Stimulated activated naive B cell treated with anti-CD40 and anti-IgM and Interleukin-4, amounts not matched to agents 10 μg/mL and 1 μg/mL and 100 μg/mL, for 72 hours (primary cell): Measurements from ENCODE around the gene DPP7.

Experiments
- ATAC-seq, 2 donors: fragments of 150-1000 bp; cut with Tn5 transposase; replicated peaks; 2 replicates each; pipeline ENCODE4 v1.10.0; 2021; ENCODE audit warnings: moderate library complexity in 1 of 2
- DNase-seq: peaks from one replicate; pipeline ENCODE4 v3.0.0; 2021
- H3K27ac Mint-ChIP-seq: one replicate; pipeline ENCODE4 v1.8.0; 2022; ENCODE audit warnings: mild to moderate bottlenecking, mixed read lengths
- H3K27me3 Mint-ChIP-seq, 2 donors: one replicate each; pipeline ENCODE4 v1.8.0; 2022; ENCODE audit warnings: mixed read lengths in 2 of 2
- H3K36me3 Mint-ChIP-seq, 2 donors: one replicate each; pipeline ENCODE4 v1.8.0; 2022; ENCODE audit warnings: mixed read lengths in 2 of 2, mild to moderate bottlenecking in 1 of 2
- H3K4me1 Mint-ChIP-seq, 2 donors: one replicate each; pipeline ENCODE4 v1.8.0; 2022; ENCODE audit warnings: mixed read lengths in 2 of 2, mild to moderate bottlenecking in 1 of 2
- H3K4me3 Mint-ChIP-seq, 2 donors: one replicate each; pipeline ENCODE4 v1.8.0; 2022; ENCODE audit warnings: mild to moderate bottlenecking in 2 of 2, mixed read lengths in 2 of 2, moderate library complexity in 1 of 2
- H3K9me3 Mint-ChIP-seq, 2 donors: one replicate each; pipeline ENCODE4 v1.8.0; 2022; ENCODE audit warnings: mixed read lengths in 2 of 2, mild to moderate bottlenecking in 1 of 2

Gene DPP7

DNA sequence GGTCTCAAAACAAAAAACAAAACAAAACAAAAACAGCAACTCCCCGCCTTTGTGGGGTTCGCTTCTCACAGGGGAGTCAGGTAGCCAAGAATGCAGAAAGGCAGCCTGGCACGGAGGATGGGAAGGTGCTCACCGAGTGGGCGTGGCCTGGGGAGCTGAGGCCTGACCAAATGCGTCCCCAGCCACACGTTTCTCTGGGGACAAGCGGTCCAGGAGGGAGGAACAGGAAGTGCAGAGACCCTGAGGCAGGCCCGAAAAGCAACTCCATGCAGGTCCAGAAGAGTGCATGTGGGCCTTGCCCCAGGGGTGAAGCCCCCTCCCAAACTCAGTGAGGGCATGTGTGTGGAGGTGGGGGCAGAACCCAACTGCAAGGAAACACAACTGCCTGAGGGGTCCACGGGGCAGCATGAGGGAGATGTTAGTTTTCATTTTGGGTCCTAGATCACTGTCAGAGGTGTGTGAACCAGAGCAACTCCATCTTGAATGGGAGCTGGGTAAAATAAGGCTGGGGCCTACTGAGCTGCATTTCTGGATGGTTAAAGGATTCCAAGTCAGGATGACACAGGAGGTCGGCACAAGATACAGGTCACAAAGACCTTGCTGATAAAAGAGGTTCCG, 39.8 kb downstream of the DPP7 start:
- H3K4me1 Mint-ChIP-seq, result peaks cover 22% of the 10 kb centered on the region in 2 donors
- no peaks in the 10 kb centered on the region for H3K27me3 Mint-ChIP-seq
- ATAC-seq (no peak), DNase-seq (no peak)
- H3K9me3 Mint-ChIP-seq, result no peaks in the 10 kb centered on the region
- peak overlapping the region; percentile 37 for H3K27ac Mint-ChIP-seq
- H3K4me3 Mint-ChIP-seq, result no peak overlapping the region
- peaks cover 2 to 4% of the 10 kb centered on the region in 2 donors for H3K36me3 Mint-ChIP-seq

DNA sequence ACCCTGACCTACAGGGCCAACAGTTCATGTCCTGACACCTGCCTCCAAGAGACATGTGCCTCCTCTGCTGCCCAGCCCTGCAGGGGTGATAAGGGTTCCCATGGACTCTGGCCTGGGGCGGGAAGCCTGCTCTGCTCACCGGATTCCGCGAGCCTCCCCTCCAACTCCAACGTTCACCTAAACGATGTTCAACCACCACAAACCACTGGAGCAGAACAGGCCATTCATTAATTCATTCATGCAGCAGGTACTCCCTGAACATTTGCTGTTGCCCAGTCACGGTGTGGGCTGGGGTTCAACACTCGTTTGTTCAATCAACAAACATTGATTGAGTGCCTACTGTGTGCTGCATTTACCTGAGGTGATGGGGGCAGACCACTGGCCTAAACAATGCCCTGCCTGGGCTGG, 40.5 kb downstream of the DPP7 start:
- H3K36me3 Mint-ChIP-seq, result no peaks in the 10 kb centered on the region
- H3K4me1 Mint-ChIP-seq, result peaks cover 20 to 22% of the 10 kb centered on the region in 2 donors
- ATAC-seq (no peak), DNase-seq (no peak)
- H3K9me3 Mint-ChIP-seq, result no peaks in the 10 kb centered on the region
- no peak overlapping the region for H3K4me3 Mint-ChIP-seq
- H3K27me3 Mint-ChIP-seq, result no peaks in the 10 kb centered on the region
- no peak overlapping the region for H3K27ac Mint-ChIP-seq

DNA sequence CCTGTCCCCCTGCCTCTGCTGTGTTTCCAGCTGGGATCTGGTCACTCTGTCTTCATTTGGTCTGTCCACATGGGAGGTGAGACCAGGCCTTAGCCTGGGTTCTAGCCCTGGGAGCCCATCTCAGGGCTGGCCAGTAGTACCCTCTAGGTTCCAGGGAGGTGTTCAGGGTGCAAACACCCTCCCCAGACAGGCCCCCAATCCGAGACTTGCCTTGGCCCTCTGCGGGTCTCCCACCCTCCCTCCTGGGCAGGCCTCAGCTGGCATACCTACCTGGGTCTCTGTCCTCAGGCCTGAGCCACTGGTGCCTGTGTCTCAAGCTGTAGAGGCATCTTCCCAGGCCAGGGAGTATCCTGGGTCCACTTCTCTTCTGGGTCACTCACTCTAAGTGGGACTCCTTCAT, 43.3 kb downstream of the DPP7 start:
- ATAC-seq (no peak), DNase-seq (no peak)
- H3K4me3 Mint-ChIP-seq, result peak overlapping the region; percentile 75 to 80
- H3K36me3 Mint-ChIP-seq, result no peaks in the 10 kb centered on the region
- peaks cover 3 to 4% of the 10 kb centered on the region in 2 donors for H3K27me3 Mint-ChIP-seq
- no peaks in the 10 kb centered on the region for H3K9me3 Mint-ChIP-seq
- H3K27ac Mint-ChIP-seq, result peak overlapping the region; percentile 82
- H3K4me1 Mint-ChIP-seq, result peaks cover 21 to 28% of the 10 kb centered on the region in 2 donors

DNA sequence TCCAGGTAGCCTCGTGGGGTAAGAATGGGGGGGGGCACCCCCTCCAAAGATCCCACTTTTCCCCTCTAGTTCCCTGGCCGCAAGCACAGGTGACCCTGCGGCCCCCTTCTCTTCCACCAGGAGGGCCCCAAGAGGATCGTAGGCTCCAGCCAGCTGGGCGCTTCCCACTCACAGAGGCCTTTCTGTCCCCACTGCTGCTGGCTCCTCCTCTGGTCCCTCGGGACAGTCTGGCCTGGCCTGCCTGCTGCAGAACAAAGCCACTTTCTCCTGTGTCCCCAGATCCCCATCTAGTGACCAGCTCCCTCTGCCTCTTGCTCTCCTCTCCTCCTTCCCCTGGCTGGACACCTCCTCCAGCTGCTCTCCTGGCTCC, 43.6 kb downstream of the DPP7 start:
- Mint-ChIP-seq H3K27ac (peak overlapping the region; percentile 82), H3K36me3 (no peaks in the 10 kb centered on the region), H3K4me1 (peaks cover 21 to 28% of the 10 kb centered on the region in 2 donors), H3K27me3 (peaks cover 3 to 4% of the 10 kb centered on the region in 2 donors), H3K4me3 (peak overlapping the region; percentile 75 to 80), H3K9me3 (no peaks in the 10 kb centered on the region)
- ATAC-seq, result peak; percentile 24 to 30
- no peak for DNase-seq

DNA sequence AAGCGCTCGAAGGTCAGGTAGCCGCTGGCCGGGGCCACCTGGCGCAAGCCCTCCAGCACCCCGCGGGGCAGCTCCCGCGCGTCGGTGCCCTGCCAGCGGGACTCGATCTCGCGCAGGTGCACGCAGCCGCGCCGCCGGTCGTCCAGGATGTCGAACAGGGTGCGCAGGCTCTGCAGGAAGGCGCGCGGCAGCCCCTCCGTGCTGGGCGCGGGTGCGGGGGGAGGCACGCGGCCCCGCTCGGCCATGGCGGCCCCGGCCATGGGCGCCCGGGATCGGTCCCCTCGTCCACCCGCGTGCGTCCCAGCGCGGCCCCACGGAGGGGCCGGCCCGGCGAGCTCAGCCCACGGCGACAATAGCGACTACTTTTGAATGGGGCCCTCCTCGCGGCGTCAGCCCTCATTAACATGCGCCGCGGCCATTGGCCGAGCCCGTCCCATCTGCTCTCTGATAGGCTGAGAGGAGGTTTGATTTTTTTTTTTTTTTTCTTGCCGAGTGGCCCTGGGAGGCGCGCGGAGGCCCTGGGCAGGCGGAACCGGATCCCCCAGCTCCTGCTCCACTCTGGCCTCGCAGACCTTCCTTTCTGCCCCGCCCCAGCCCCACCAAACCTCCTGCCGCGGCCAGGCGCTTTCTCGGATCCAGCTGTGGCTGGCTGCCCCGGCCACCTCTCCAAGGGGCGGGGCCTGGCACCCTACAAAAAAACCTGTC, 44.2 kb downstream of the DPP7 start, which contains the start of gene SAPCD2:
Gene SAPCD2, minus strand, starts transcription at position 357 of the 705 bp plus-strand sequence. Its CDS starts 97 bp downstream, at position 260.
- peak; percentile 93 for ATAC-seq
- H3K4me1 Mint-ChIP-seq, result peaks cover 21 to 28% of the 10 kb centered on the region in 2 donors

DNA sequence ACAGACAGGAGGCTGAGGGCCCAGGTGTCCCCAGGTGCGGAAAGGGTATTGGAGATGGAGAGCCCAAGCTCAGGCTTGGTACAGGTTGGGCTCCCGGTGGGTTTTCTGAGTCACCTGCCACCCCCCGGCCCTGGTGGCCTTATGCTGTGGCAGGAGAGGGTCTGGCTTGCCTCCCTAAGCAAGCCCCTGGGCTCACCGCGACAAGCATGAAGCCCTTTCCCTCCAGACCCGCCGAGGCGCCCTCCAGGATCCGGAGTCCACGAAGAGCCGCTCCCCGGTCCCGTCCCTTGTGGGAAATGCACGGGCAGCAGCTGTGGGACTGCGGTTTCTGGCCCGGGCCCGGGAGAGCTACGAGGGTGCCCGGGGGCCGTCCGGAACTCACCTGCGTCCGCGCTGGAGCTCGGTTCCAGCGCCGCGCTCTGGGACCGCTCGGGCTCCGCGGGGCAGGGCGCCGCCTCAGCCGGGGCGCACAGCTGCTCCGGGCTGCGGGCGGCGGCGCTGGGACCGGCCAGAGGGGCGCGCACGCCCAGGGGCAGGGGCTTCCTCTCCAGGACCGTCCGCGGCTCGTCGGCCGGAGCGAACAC, 44.9 kb downstream of the DPP7 start:
- Mint-ChIP-seq H3K4me1 (peaks cover 18 to 24% of the 10 kb centered on the region in 2 donors), H3K9me3 (no peaks in the 10 kb centered on the region), H3K4me3 (peak overlapping the region; percentile 21 to 60), H3K36me3 (no peaks in the 10 kb centered on the region), H3K27ac (no peak overlapping the region), H3K27me3 (peaks cover 3 to 4% of the 10 kb centered on the region in 2 donors)
- ATAC-seq (no peak), DNase-seq (no peak)

More for the DNA sequence above, 44.2 kb downstream of the DPP7 start, which contains the start of gene SAPCD2:
- H3K9me3 Mint-ChIP-seq, result no peaks in the 10 kb centered on the region
- peak; percentile 78 for DNase-seq
- H3K4me3 Mint-ChIP-seq, result peak within 1 kb of the TSS; percentile 75 to 80
- peak within 1 kb of the TSS; percentile 82 for H3K27ac Mint-ChIP-seq
- peaks cover 3 to 4% of the 10 kb centered on the region in 2 donors for H3K27me3 Mint-ChIP-seq
- no peaks in the 10 kb centered on the region for H3K36me3 Mint-ChIP-seq

DNA sequence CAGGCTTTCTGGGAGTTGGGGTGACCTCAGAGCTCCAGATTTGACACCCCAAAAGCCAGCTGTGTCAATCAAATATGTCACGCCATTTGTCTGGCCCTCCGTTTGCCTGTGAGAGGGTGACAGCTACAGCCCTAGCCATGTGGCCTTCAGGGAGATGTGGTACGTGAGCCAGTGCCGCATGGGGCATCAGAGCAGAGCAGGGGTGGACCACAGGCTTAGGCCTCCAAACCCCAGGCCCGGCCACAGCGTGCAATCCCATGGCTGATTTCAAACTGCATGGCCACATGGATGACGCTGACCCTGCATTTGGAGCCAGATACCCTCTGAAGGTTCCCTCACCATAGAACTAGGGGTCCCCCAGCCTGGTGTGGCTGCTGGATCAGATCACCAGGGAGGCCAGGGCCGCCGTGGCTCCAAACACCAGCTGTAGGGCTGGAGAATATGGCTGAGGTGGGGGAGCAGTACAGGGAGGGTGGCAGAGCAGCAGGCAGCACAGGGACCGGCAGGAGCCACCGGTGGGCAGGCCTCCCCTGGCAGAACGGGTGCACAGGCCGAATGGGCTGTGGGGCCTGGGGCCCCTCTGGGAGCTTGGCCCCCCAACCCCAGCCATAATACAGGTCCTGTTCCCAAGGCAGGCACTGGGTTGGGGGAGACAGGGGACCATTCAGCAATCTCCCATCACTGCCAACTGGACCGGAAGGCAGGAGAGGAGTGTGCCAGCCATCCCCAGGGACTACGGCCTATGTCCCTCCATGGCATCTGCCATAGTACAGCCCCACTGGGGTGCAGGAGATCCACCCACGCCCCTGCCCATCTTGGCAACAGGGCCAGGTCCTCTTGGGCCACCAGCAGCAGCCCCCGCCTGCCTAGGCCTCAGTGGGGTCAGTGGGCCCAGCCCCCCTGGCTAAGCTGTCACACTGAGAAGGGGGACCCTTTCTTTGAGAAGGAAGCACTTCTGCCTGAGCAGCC, 45.7 kb downstream of the DPP7 start:
- peak overlapping the region; percentile 21 to 60 for H3K4me3 Mint-ChIP-seq
- DNase-seq (no peak), ATAC-seq (no peak)
- H3K27ac Mint-ChIP-seq, result no peak overlapping the region
- no peaks in the 10 kb centered on the region for H3K36me3 Mint-ChIP-seq
- H3K27me3 Mint-ChIP-seq, result peaks cover 8 to 9% of the 10 kb centered on the region in 2 donors
- H3K9me3 Mint-ChIP-seq, result no peaks in the 10 kb centered on the region
- H3K4me1 Mint-ChIP-seq, result peaks cover 20 to 29% of the 10 kb centered on the region in 2 donors

DNA sequence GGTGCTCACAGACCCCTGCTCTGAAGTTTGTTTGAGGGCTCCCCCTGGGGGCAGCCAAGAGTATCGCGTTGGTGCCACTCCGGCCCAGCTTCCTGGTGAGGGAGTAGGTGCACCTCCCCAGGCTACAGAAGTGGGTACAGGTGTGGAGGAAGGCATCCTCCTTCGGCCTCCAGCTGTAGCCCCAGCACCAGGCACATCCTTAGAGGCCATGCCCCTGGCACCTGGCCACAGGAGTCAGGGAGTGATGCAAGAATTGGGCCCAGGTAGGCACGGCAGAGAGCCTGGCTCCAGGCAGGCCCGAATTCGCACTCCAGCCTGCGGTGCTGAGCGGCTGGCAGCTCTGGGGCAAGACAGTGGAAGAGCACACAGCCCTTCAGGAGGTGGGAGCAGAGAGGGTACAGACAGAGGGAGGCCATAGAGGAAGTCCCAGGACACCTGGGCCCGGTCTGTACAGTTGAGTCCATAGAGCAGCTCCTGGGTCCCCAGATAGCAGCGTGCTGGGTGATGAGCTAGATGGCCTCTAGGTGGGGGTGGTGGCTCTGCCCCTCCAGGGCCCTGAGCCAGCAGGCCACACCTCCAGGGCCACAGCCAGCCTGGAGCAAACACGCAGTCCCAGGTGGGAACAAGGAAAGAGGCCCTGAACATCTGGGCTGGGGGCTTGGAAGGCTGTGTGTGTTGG, 46.5 kb downstream of the DPP7 start:
- ATAC-seq (peak; percentile 64 to 74), DNase-seq (peak; percentile 81)
- Mint-ChIP-seq H3K27ac (peak overlapping the region; percentile 53), H3K4me3 (peak overlapping the region in 1 of 2 donors; percentile 29), H3K36me3 (no peaks in the 10 kb centered on the region), H3K4me1 (peaks cover 20 to 22% of the 10 kb centered on the region in 2 donors), H3K9me3 (no peaks in the 10 kb centered on the region), H3K27me3 (peaks cover 8 to 10% of the 10 kb centered on the region in 2 donors)

DNA sequence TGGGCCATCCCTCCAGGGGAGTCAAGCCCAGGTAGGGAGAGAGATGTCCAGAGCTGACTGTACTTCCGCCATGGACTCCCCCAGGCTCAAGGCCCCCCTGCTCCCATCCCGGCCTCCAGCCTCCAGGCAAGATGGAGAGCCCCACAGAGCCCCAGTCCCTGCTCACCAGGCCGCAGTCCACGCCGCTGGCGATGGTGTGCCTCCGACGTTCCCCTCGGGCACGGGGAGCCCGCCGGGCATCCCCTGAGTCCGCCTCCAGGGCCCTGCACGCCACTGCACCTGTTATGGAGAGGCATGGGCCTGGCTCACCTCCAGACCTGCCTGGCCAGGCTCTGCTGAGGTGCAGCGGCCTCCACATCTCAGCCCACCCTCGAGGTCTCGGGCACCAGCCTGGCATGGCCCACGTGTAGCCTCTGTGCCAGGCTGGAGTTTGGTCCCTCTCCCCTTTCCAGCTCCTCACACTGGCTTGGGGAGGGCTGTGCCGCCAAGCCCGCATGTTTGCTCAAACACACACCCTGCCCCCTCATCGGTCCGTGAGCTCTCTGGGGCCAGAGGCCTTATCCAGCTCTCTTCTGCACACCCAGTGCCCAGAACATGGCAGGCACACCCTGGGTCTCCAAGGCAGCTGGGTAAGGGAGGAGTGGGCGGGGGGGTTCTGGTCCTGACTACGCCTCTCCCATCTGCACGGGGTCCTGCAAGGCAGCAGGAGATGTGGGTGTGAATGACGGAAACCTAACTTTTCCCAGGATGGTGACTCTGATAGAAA, 48.3 kb downstream of the DPP7 start:
- no peaks in the 10 kb centered on the region for H3K36me3 Mint-ChIP-seq
- no peaks in the 10 kb centered on the region for H3K9me3 Mint-ChIP-seq
- H3K27ac Mint-ChIP-seq, result no peak overlapping the region
- no peak overlapping the region for H3K4me3 Mint-ChIP-seq
- no peak for ATAC-seq
- H3K27me3 Mint-ChIP-seq, result peaks cover 8 to 10% of the 10 kb centered on the region in 2 donors
- peaks cover 14 to 20% of the 10 kb centered on the region in 2 donors for H3K4me1 Mint-ChIP-seq
- no peak for DNase-seq

DNA sequence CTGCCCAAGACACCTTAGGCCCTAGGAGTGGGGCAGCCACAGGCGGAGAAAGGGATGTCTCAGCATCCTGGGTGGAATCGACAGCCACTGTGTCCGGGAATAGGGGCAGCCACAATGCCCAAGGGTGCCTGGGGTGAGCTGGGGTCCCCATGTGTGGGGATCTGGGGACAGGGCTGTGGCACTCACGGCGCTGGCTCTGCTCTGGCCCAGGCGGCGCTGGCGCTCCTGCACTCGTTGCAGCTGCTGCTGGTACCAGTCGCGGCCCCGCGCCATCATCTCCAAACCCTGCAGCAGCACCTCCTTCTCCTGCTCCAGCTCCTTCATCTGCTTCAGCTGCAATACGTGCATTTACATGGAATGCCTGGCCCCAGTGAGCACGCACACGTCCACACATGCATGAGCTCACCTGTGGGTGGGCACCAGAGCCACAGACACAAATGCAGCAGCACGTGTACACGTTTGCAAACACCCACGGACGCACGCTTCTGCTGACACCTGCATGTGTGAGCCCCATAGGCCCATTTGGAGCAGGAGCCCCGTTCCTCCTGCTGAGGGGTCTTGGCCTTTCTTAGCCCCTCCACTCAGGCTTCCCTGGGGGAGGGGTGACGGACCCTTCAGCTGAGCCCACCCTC, 49.1 kb downstream of the DPP7 start:
- DNase-seq (no peak), ATAC-seq (no peak)
- H3K27me3 Mint-ChIP-seq, result peaks cover 8 to 10% of the 10 kb centered on the region in 2 donors
- H3K36me3 Mint-ChIP-seq, result no peaks in the 10 kb centered on the region
- no peaks in the 10 kb centered on the region for H3K9me3 Mint-ChIP-seq
- H3K27ac Mint-ChIP-seq, result no peak overlapping the region
- no peak overlapping the region for H3K4me3 Mint-ChIP-seq
- peaks cover 7 to 13% of the 10 kb centered on the region in 2 donors for H3K4me1 Mint-ChIP-seq

DNA sequence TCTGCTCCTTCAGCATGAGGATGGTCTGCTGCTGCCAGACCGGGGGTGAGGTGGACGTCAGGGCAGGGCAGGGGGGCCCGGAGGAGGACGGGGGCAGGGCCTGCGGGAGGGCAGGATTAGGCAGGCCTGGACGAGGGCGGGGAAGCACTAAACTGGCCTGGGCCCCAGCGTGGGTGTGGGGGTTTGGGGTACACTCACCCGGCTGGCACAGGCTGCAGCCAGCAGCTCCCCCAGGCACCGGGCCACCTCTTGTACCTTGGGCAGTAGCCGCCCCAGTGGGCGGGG, 49.7 kb downstream of the DPP7 start:
- DNase-seq, result no peak
- Mint-ChIP-seq H3K27me3 (peaks cover 8 to 10% of the 10 kb centered on the region in 2 donors), H3K36me3 (no peaks in the 10 kb centered on the region), H3K9me3 (no peaks in the 10 kb centered on the region), H3K4me3 (no peak overlapping the region), H3K4me1 (peaks cover 7 to 13% of the 10 kb centered on the region in 2 donors), H3K27ac (no peak overlapping the region)
- no peak for ATAC-seq

DNA sequence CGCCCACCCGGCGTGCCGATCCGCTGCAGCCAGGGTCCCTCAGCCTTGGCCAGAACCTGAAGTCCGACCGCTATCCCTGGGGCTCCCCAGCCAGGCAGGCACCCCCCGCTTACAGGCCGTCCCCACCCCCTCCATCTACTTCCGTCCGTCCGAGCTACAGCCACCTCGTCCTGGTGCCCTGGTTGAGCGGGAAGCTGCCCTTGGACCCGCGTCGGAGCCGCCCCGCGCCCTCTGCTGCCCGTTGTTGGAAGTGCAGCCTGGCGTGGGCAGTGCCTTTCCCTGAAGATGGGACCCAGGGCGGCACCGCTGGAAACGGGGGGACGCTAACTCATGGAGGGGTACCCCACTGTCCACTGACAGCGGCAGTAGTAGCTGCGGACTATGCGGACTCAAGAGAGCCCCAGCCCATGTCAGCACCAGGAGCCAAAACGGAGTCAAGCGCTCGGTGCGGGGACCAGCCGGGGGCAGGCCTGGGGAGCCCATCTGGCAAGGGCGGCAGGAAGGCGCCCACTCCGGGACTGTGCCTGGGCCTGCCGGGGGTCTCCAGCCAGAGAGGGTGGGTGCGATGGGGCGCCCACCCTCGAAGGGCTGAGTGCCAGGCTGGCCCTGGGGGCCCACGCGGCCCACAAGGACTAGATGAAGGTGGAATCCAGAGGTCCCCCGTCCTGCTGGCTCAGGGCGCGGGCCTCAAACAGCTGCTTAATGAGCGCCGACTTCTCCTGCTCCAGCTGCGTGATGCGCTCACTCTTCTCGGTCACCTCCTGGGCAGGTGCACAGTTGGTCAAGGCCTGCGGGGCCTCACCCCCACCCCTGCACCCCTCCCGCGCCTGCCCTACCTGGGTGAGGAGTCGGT, 50.3 kb downstream of the DPP7 start:
- Mint-ChIP-seq H3K27ac (no peak overlapping the region), H3K9me3 (no peaks in the 10 kb centered on the region), H3K27me3 (peaks cover 8 to 10% of the 10 kb centered on the region in 2 donors), H3K36me3 (no peaks in the 10 kb centered on the region), H3K4me3 (no peak overlapping the region), H3K4me1 (peaks cover 7 to 13% of the 10 kb centered on the region in 2 donors)
- ATAC-seq, result peak; percentile 38 to 48
- no peak for DNase-seq
